Mammary epithelial cell (primary cell): ENCODE data around the gene PDLIM7.

Experiments
- CTCF ChIP-seq, 2 donors: IDR thresholded peaks in 1 of 2; conservative IDR thresholded peaks in 1 of 2; 2 replicates each; pipeline ENCODE4 v1.5.1; 2011 to 2012; ENCODE audit warnings: inconsistent platforms in 2 of 2, low read length in 2 of 2, mild to moderate bottlenecking in 2 of 2, control low read depth in 1 of 2, low read depth in 1 of 2; ENCODE audit not compliant: insufficient read depth in 1 of 2; ENCODE audit errors: extremely low read depth in 1 of 2
- EZH2 ChIP-seq: IDR thresholded peaks from 2 replicates; pipeline ENCODE4 v1.6.1; 2012; ENCODE audit warnings: low read length, inconsistent platforms, borderline replicate concordance

- TF ChIP-seq CTCF (conservative IDR thresholded peaks at IDR 0.05 in 1 of 2, IDR thresholded peaks at IDR 0.05 in 1 of 2; ENCODE audit: extremely low read depth in 1 of 2, insufficient read depth in 1 of 2, low read depth in 1 of 2, low read length in 2 of 2) (no peak), EZH2 (no peak)
These were observed 19.5 kb downstream of the PDLIM7 start for GRCh38 chr5:177477701-177478477.
